CD1c-positive myeloid dendritic cell (primary cell): Measurements from ENCODE around the gene CBFA2T2.
"Not testable (repeated sequence)": the region's sequence is repeated elsewhere in the genome, so short reads cannot be mapped to it uniquely, and the experiment has no call there.

Source experiments
- DNase-seq: peaks from one replicate; pipeline ENCODE4 v3.0.0-alpha.2; 2016; ENCODE audit errors: extremely low spot score

Gene CBFA2T2

GRCh38 chr20:33697129-33697528 lies 207.2 kb downstream of the CBFA2T2 start:
- no peak for DNase-seq

- DNase-seq = not testable (repeated sequence)
Observed at GRCh38 chr20:33698966-33699365, 209.1 kb downstream of the CBFA2T2 start.
